ENCODE results near the gene PLD5. TPM values are rescaled to one million over a fixed set of nuclear protein-coding genes. Genes with fewer than 3 reads are reported as not detected.
"Not testable (repeated sequence)": the region's sequence is repeated elsewhere in the genome, so short reads cannot be mapped to it uniquely, and the experiment has no call there.

Gene PLD5
- total and polyA plus RNA-seq, 7 donors: 0.15 to 1.5 (median 0.83) TPM; not detected in 2

DNA sequence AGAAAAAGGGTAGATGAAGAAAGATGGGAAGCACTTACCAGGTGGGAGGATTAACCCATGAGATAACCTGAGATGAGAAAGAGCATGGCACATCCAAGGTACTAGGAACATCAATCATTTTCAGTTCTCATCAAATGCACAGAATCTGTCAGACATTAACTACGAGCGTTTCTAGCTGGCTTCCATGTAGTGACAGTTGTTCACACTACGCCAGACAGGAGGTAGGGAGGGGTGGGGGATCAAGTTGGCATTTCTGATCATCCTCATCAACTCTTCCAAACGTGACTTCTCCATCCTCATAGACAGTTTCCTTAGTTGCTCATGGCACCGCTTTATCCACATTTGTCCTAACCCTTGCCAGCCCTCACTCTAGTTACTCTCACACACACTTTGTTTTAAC is 120.2 kb downstream of the PLD5 start:
- Histone ChIP-seq H3K27ac (no peak overlapping the region), H3K36me3 (no peaks in the 10 kb centered on the region), H3K4me3 (no peak overlapping the region), H3K4me1 (no peaks in the 10 kb centered on the region), H3K27me3 (no peaks in the 10 kb centered on the region), H3K9me3 (peaks cover 0 to 3% (median 0%) of the 10 kb centered on the region in 4 donors)
- no peak for DNase-seq
- 87 to 90% methylated on average over 5 of the region's 5 CpGs for WGBS, 2 donors
- intact Hi-C loops (cut with DNase I): no loop called here
- TF ChIP-seq EP300 (IDR thresholded peaks at IDR 0.05): no peak
- no peak for TF ChIP-seq CTCF (IDR thresholded peaks at IDR 0.05)
- no peak for TF ChIP-seq POLR2AphosphoS5 (IDR thresholded peaks at IDR 0.05)
- no peak for TF ChIP-seq POLR2A (IDR thresholded peaks at IDR 0.05)

- Histone ChIP-seq H3K27ac (no peak overlapping the region), H3K4me3 (no peak overlapping the region), H3K27me3 (no peaks in the 10 kb centered on the region), H3K4me1 (no peaks in the 10 kb centered on the region), H3K36me3 (no peaks in the 10 kb centered on the region), H3K9me3 (peaks cover 0 to 2% (median 0%) of the 10 kb centered on the region in 4 donors)
- DNase-seq: no peak
- 81 to 95% methylated on average over 5 of the region's 5 CpGs for WGBS, 2 donors
- intact Hi-C loops (cut with DNase I): no loop called here
- no peak for TF ChIP-seq EP300 (IDR thresholded peaks at IDR 0.05)
- TF ChIP-seq POLR2A (IDR thresholded peaks at IDR 0.05): no peak
- no peak for TF ChIP-seq CTCF (IDR thresholded peaks at IDR 0.05)
- TF ChIP-seq POLR2AphosphoS5 (IDR thresholded peaks at IDR 0.05): no peak
These were observed 121.5 kb downstream of the PLD5 start for GRCh38 chr1:242402956-242403355.

DNA sequence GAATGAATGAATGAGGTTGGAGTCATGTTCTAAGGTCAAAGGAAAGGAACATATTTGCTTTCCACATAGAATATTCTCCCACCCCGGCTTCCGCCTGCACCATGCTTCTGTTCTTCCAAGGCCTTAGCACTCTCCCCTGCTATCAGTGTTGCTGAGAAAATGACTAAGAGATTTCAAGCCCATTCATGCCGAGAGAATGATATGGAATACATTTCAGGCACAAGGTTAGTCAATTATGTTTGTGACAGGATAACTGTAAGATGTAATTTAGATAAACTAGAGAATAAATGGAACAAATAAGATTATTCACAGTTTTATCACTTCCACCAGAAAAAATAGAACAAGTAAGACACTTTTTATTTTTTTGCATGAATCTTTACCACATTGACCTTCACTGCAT is 122.6 kb downstream of the PLD5 start:
- Histone ChIP-seq H3K4me3 (no peak overlapping the region), H3K27ac (no peak overlapping the region), H3K4me1 (no peaks in the 10 kb centered on the region), H3K27me3 (no peaks in the 10 kb centered on the region), H3K9me3 (peaks cover 0 to 2% (median 0%) of the 10 kb centered on the region in 4 donors), H3K36me3 (no peaks in the 10 kb centered on the region)
- TF ChIP-seq EP300 (IDR thresholded peaks at IDR 0.05) (no peak), POLR2AphosphoS5 (IDR thresholded peaks at IDR 0.05) (no peak), CTCF (IDR thresholded peaks at IDR 0.05) (no peak), POLR2A (IDR thresholded peaks at IDR 0.05) (no peak)
- DNase-seq: no peak
- WGBS, 2 donors: 90 to 91% methylated on average over 3 of the region's 3 CpGs
- intact Hi-C loops (cut with DNase I): no loop called here

DNA sequence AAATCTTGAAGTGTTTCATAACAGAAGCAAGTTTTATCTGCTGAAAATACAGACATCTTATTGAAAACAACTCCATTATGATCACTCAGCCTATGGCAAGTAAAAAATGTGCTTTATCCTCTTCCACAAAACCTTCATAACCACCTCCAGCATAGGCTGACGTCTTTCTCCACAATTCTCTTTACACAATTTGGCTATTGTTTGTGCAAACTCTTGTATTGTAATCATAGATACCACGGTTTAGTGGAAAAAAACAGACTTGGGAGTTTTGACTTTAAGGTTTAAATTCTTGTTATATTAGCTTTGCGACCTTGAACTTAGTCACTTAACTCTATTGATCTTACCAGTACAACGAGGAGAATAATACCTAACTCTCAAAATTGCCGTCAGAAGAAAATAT is 126.1 kb downstream of the PLD5 start:
- peaks cover 0 to 2% (median 0%) of the 10 kb centered on the region in 4 donors for H3K9me3 ChIP-seq
- no peak overlapping the region for H3K4me3 ChIP-seq
- intact Hi-C loops (cut with DNase I): no loop called here
- H3K4me1 ChIP-seq: no peaks in the 10 kb centered on the region
- H3K27me3 ChIP-seq: no peaks in the 10 kb centered on the region
- no peak overlapping the region for H3K27ac ChIP-seq
- no peak for DNase-seq
- WGBS, 2 donors: 45 to 62% methylated on average over 5 of the region's 5 CpGs
- TF ChIP-seq CTCF (IDR thresholded peaks at IDR 0.05): no peak
- TF ChIP-seq POLR2AphosphoS5 (IDR thresholded peaks at IDR 0.05): no peak
- TF ChIP-seq POLR2A (IDR thresholded peaks at IDR 0.05): no peak
- no peak for TF ChIP-seq EP300 (IDR thresholded peaks at IDR 0.05)
- H3K36me3 ChIP-seq: no peaks in the 10 kb centered on the region

DNA sequence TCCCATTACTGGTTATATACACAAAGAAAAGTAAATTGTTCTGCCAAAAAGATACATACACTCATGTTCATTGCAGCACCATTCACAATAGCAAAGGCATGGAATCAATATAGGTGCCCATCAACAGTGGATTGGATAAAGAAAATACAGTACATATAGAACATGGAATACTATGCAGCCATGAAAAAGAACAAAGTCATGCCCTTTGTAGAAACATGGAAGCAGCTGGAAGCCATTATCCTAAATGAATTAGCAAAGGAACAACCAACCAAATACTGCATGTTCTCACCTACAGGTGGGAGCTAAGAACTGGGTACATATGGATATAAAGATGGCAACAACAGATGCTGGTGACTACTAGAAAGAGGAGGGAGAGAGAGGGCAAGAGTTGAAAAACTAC is 132.6 kb downstream of the PLD5 start:
- Histone ChIP-seq H3K27ac (no peak overlapping the region), H3K9me3 (no peaks in the 10 kb centered on the region), H3K4me3 (no peak overlapping the region), H3K27me3 (no peaks in the 10 kb centered on the region), H3K4me1 (no peaks in the 10 kb centered on the region), H3K36me3 (no peaks in the 10 kb centered on the region)
- TF ChIP-seq CTCF (IDR thresholded peaks at IDR 0.05): no peak
- TF ChIP-seq POLR2AphosphoS5 (IDR thresholded peaks at IDR 0.05): no peak
- TF ChIP-seq EP300 (IDR thresholded peaks at IDR 0.05): no peak
- TF ChIP-seq POLR2A (IDR thresholded peaks at IDR 0.05): no peak
- intact Hi-C loops (cut with DNase I): no loop called here
- no peak for DNase-seq

GRCh38 chr1:242376121-242376520 is 148.4 kb downstream of the PLD5 start:
- H3K4me1 ChIP-seq; DNase-seq; H3K27ac ChIP-seq; H3K4me3 ChIP-seq; H3K27me3 ChIP-seq; intact Hi-C loops (cut with DNase I); H3K36me3 ChIP-seq; H3K9me3 ChIP-seq: not testable (repeated sequence)
- WGBS, 2 donors: 55 to 58% methylated on average over 6 of the region's 6 CpGs

DNA sequence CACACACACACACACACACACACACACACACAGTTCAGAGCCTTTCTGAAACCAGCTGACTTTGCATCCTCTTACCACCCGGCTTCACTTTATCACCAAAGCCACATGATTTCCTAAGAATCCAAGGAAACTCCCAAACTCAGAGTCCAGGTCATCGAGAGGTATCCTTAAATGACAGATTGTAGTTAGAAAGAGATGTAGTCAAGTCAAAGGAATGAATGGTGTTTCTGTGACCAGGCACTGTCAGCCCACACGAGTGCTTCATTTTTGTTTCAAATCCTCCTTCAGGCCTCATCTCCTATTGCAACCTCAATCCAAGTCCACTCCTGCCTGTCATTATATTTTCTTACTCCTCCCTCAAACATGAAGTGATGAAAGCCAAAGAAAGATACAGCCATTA is 174.1 kb downstream of the PLD5 start:
- H3K36me3 ChIP-seq; H3K4me1 ChIP-seq; H3K4me3 ChIP-seq; DNase-seq; intact Hi-C loops (cut with DNase I); H3K27ac ChIP-seq; H3K27me3 ChIP-seq; H3K9me3 ChIP-seq: not testable (repeated sequence)
- 78 to 84% methylated on average over 3 of the region's 3 CpGs for WGBS, 2 donors
